K562 treated with DMSO at 1 percent for 48 hours (cell line): ENCODE measurements around the gene MYRF. TPM values are rescaled to one million over a fixed set of nuclear protein-coding genes. Genes with fewer than 3 reads are reported as not detected.

Experiments used
- total RNA-seq: library from RNA; unstranded; fragments of 300-600 nt; gene quantifications from 2 replicates; pipeline ENCODE4 v1.2.3, GENCODE V29; 2022; ENCODE audit warnings: low replicate concordance; ENCODE audit errors: extremely low read depth

Gene MYRF
- total RNA-seq = not detected in 2 replicates

GRCh38 chr11:61752117-61752924, at the start of gene MYRF:
Gene MYRF (plus strand): TSS chr11:61752636. CDS start chr11:61752745, 109 bp downstream.

DNA sequence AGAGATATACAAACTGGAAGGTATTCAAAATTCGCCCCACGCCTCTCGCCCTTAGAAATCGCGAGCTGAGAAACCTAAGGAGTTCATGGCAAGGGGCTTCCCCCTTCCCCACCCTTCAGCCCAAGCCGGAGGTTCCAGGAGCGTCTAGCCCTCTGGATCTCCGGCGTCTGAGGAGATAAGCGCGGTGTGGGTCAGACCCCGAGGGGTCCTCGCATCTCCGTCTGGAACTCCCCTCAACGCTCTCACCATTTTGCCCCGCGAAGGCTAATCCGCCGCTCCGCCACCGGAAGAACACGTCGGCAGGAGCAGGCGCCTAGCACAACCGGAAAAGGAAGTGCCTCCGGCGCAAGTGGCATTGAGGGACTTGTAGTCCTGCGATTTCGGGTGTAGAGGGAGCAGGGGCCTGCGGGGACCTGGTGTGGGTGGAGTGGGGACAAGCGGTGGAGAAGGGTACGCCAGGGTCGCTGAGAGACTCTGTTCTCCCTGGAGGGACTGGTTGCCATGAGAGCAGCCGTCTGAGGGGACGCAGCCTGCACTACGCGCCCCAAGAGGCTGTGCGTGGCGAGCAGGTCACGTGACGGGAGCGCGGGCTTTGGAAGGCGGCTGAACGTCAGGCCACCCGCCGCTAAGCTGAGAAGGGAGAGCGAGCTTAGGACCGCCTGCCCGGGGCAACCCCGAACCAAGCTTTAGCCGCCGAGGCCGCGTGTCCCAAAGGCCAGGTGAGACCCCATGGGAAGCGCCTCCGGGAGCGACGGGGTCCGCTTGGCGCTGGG, 40.1 kb downstream of the MYRF start, which contains the start of the genes FEN1 and TMEM258:
Gene FEN1 (plus strand): TSS at position 602 of the 773 bp plus-strand sequence. CDS start 2,451 bp downstream, outside the sequence.
Gene TMEM258 (minus strand): TSS at position 290 of the 773 bp plus-strand sequence. CDS start 41 bp downstream, at position 249.

DNA sequence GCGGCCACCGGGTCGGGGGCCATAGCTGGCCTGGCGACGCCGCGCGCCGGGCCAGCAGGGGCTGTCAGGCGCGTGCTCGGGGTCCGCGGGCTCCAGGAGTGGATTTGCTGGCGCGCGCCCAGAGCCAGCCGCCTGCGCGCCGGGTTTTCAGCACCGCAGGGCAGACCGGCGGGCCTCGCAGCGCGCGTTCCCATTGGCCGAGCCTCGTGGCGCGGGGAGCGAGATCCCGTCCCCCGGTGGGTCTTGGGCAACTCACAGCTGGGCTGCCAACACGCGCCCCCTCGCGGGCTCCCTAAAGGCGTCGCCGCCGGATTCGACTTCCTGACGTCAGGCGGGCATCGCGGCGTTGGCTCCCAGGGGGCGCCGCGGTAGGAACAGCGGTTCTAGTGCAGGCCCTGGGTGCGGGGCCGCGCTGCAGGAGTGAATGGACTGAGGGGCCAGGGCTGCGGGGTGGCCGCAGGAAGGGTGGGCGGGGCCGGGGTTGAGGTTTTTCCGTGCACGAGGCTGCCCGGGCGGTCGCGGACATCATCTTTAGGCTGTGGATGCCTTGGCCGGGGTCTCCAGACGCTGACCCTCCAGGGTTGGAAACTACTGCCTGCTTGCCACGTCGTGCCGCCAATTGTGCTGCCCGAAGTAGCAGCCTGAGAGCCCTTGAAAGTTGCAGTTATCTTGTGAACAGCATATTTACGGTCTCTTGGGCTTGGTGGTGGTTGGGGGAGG, 64.5 kb downstream of the MYRF start, which contains the start of gene FADS1:
Gene FADS1 (minus strand): TSS at position 268 of the 720 bp plus-strand sequence. CDS start 74 bp downstream, at position 194.

GRCh38 chr11:61827571-61828378, 75.3 kb downstream of the MYRF start, which contains the start of gene FADS2:
Gene FADS2 (plus strand): TSS chr11:61828300. CDS start chr11:61828391, 91 bp downstream.

Other genes starting within 250 kb of the MYRF start
- not detected in 2 replicates for gene LRRC10B, start 243.9 kb upstream of the MYRF start, total RNA-seq
- not detected in 2 replicates for gene SYT7, start 171.6 kb upstream of the MYRF start, total RNA-seq
- not detected in 2 replicates for gene DAGLA, start 72.2 kb upstream of the MYRF start, total RNA-seq
- not detected in 2 replicates for gene TMEM258, start 40.0 kb downstream of the MYRF start, total RNA-seq
- gene FEN1, start 40.3 kb downstream of the MYRF start, total RNA-seq = not detected in 2 replicates
- not detected in 2 replicates for gene FADS1, start 64.4 kb downstream of the MYRF start, total RNA-seq
- gene FADS2, start 75.7 kb downstream of the MYRF start, total RNA-seq = not detected in 2 replicates
- not detected in 2 replicates for gene FADS3, start 138.9 kb downstream of the MYRF start, total RNA-seq
- not detected in 2 replicates for gene RAB3IL1, start 164.9 kb downstream of the MYRF start, total RNA-seq
- not detected in 2 replicates for gene BEST1, start 197.7 kb downstream of the MYRF start, total RNA-seq
- 6,011 and 10,945 TPM in 2 replicates for gene FTH1, start 215.0 kb downstream of the MYRF start, total RNA-seq